GM04503 (cell line): Measurements from ENCODE around the gene MAP4K3.
"Not testable (repeated sequence)": the region's sequence is repeated elsewhere in the genome, so short reads cannot be mapped to it uniquely, and the experiment has no call there.

ENCODE experiments used
- DNase-seq: peaks from one replicate; pipeline ENCODE4 v3.0.0-alpha.2; 2012; ENCODE audit warnings: low read depth

Gene MAP4K3

DNA sequence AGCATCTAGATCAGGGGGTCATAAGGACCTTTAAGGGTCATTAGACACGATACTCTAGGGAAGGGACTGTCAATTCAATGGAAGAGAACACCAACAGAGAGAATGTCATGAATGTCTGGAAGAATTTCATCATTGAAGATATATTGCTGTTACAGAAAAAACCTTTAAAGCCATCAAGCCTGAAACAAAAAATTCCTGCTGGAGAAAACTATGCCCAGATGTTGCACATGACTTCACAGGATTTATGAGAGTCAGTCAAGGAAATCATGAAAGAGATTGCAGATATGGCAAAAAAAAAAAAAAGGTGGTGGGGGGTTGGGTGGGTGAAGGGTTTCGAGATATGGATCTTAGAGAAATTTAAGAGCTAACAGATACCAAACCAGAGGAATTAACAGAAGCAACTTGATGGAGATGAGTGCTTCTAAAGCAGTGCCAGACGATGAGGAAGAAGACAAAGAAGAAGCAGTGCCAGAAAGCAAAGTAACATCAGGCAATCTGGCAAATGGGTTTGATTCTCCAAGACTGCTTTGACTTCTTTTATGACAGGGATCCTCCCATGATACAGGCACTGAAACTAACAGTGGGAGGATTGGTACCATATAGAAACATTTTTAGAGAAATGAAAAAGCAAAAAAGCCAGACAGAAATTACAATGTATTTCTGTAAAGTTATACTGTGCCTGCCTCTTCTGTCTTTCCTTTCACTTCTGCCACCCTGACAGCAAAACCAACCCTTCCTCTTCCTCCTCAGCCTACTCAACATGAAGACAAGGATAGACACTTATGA lies 28.5 kb downstream of the MAP4K3 start:
- no peak for DNase-seq

DNA sequence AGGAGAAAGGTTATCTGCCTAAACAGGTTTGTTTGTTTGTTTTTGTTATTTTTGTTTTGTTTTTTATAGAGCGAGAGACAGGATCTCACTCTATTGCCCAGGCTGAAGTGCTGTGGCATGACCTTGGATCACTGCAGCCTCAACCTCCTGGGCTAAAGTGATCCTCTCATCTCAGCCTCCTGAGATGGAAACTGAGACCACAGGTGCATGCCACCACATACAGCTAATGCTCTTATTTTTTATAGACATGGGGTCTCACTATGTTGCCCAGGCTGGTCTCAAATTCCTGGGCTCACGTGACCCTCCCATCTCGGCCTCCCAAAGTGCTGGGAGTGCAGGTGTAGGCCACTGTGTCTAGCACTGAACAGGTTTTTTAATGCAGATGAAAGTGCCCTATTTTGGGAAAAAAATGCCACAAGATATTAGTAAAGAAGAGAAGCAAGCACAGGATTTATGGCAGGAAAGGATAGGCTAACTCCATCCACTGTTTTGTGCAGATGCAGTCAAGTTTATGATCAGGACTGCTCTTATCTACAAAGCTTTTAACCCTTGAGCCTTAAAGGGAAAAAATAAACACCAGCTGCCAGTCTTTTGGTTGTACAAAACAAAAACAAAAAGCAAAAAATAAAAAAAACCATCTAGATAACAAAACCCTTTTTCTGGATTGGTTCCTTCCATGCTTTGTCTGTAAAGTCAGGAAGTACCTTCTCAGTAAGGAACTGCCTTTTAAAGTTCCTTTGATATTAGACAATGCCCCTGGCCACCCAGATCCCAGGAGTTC lies 29.4 kb downstream of the MAP4K3 start:
- no peak for DNase-seq

DNA sequence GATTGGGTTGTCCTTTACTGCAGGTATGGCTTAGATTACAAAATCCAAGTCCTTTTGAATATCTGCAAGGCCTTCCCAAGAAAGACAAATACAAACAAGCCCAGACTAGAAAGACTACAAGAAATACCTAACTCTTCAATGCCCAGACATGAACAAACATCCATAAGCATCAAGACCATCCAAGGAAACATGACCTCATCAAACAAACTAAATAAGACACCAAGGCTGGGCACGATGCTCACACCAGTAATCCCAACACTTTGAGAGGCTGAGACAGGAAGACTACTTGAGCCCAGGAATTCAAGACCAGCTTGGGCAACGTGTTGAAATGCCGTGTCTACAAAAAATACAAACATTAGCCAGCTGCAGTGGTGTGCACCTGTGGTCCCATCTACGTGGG lies 31.7 kb downstream of the MAP4K3 start:
- no peak for DNase-seq

DNA sequence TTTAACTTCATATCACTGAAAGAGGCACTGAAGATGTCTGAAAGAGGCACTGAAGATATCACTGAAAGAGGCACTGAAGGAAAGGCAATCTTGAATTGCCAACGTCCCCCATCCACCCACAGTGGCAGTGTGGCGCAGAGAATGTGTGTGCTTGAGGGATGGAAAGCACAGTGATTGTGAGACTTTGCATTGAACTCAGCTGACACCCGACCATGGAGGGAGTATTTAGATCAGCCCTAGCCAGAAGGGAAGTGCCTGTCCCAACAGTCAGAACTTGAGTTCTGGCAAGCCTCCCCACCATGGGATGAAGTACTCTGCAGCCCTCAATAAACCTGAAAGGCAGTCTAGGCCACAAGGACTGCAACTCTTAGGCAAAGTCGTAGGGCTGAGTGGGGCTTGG lies 33.8 kb downstream of the MAP4K3 start:
- DNase-seq = no peak

DNA sequence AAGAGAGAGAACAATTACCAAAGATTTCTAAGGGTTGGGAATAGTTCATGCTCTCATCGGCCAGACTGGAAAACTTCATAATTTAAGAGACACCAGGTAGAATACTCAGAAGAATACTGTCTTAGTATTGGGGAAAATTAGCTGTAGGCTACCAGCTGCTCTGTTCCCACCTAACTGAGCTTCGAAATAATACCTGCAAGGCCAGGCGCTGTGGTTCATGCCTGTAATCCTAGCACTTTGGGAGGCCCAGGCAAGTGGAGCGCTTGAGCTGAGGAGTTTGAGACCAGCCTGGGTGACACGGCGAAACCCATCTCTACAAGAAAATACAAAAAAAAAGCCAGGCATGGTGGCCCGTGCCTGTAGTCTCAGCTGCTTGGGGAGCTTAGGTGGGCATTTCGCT lies 35.8 kb downstream of the MAP4K3 start:
- DNase-seq = no peak

DNA sequence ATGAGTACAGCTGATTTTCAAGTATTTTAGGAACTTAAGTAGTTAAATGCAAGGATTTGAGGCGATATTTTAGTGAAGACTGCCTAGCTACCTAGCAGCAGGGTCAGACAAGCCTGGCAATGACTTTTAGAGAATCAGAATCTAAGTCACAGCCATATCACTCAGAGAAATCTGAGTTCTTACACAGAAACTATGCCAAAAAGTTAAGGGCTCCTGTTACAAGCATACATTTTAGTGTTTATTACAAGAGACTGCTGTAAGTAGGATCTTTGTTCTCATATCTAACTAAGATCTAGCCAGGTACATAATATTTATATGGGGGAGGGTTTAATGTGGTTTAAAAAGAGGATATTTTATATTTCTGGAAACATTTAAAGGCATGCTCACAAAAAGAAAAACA lies 37.5 kb downstream of the MAP4K3 start:
- DNase-seq = no peak

DNA sequence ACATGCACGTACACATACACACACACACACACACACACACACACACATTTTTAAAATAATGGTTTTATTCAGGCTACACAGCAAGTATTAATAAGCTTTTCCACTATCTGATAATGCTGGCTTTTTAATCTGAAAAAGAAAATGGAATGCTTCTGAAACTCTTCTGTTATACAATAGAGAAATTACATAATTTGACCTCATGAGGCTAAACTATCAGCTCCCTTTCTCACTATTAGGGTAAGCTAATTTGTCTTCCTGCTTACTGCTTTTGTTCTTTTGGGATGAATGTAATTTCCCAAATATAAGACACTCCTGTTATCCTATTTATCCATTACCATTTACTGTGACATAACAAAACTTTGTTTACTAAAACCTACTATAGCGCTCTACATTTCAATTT lies 41.8 kb downstream of the MAP4K3 start:
- no peak for DNase-seq

DNA sequence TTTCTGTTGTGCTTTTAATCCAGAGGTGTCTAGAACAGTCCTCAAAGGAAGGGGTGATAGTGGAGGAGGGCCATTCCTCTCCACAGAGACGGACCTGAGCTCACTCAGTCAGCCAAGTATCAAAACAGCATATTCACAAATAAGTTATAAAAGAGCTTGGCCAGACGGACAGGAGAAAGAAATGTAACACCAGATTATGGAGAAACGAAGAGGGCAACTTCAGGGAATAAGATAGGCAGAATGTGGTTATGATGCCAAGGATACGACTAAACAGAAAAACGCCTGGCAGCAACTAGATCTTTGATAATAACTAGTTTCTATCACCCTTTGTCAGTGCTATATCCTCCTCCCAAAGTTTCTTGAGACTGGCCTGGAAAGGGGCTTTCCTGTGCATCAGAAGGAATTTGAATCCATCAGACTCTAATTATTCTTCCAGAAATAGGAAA lies 42.5 kb downstream of the MAP4K3 start:
- DNase-seq = no peak

DNA sequence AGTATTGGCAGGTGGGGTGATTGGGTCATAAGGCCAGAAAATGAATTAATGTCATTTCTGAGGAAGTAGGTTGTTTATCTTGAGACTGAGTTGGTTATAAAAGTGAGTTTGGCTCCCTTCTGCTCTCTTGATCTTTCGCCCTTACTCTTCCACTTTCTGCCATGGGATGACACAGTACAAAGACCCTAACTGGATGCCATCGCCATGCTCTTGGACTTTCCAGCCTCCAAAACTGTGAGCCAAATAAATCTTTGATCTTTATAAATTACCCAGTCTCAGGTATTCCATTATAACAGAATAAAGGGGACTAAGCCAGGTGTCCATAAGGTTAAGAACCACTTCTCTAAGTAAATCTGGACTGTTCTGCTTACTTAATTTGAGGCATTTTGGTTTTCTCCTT lies 44.4 kb downstream of the MAP4K3 start:
- no peak for DNase-seq

DNA sequence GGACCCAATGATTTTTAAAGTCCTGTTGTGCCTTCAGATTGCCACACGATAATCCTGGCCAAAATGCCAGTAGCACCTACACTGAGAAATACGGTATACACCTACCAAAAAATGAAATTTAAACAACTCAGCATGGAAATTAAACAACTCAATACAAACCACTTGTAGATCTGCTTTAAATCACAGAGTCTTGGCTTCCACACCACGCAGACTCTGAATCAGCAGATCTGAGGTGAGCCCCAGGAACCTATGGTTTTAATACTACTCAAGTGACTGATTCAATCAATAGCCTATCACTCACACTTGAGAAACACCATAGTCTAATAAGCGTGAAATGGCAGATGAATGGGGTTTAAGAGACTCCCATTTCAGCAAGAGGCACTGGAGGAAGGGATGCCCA lies 46.9 kb downstream of the MAP4K3 start:
- DNase-seq = no peak

DNA sequence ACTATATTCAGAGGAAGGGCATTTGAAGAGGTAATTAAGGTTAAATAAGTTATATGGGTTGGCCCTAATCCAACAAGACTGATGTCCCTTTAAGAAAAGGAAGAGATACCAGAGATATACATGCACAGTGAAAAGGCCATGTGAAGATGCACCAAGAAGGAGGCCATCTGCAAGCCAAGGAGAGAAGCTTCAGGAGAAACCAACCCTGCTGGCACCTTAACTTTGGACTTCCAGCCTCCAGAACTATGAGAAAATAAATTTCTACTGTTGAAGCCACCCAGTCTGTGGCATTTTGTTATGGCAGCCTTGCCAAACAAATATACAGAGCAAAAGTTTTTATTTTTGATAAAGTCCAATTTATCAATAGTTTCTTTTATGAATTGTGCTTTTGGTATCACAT lies 51.0 kb downstream of the MAP4K3 start:
- no peak for DNase-seq

DNA sequence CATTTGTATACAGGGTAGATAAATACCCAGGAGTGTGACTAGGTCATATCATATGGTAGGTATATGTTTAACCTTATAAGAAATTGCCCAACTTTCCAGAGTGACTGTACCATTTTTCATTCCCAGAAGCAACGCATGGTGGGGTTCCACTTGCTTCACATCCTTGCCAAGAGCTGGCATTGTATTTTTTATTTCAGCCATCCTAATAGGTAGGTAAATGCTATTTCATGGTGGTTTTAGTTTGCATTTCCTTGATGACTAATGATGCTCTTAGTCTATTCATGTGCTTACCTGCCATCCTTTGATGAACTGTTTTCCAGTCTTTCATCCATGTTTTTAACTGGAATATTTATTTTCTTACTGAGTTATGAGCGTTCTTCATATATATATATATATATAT lies 51.9 kb downstream of the MAP4K3 start:
- no peak for DNase-seq

DNA sequence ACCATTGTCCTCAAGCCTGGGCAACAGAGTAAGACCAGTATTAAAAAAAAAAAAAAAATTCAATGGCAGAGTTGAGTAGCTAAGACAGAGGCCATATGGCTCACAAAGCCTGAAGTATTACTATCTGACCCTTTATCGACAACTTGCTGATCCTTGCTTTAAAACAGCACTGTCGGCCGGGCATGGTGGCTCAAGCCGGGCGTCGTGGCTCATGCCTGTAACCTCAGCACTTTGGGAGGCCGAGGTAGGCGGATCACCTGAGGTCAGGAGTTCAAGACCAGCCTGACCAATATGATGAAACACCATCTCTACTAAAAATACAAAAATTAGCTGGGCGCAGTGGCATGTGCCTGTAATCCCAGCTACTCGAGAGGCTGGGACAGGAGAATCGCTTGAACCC lies 53.0 kb downstream of the MAP4K3 start:
- DNase-seq = not testable (repeated sequence)

DNA sequence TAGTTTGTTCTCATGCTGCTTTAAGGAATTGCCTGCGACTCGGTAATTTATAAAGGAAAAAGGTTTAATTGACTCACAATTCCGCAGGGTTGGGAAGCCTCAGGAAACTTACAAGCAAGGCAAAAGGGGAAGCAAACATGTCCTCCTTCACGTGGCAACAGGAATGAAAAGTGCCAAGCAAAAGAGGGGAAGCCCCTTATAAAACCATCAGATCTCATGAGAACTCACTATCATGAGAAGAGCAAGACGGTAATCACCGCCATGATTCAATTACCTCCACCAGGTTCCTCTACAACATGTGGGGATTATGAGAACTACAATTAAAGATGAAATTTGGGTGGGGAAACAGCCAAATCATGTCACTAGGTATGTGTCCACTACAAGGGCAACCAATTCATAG lies 53.9 kb downstream of the MAP4K3 start:
- no peak for DNase-seq

DNA sequence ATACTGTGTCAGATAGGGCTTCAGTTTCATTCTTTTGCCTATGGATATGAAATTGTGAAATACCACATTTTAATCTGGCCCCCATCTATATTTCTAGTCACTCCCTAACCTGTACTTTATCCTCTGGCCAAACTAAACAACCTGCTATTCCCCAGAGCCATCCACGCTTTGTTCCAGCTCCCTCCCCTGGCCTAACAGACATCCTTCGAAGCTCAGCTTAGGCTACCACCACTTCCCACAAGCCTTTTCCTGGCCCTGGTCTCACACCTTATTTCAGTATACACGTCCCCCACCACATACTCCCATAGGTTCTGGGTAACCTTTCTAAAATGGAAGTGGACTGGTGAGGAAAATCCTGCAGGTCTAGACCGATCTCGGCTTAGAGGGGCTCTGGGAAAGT lies 55.4 kb downstream of the MAP4K3 start:
- no peak for DNase-seq

DNA sequence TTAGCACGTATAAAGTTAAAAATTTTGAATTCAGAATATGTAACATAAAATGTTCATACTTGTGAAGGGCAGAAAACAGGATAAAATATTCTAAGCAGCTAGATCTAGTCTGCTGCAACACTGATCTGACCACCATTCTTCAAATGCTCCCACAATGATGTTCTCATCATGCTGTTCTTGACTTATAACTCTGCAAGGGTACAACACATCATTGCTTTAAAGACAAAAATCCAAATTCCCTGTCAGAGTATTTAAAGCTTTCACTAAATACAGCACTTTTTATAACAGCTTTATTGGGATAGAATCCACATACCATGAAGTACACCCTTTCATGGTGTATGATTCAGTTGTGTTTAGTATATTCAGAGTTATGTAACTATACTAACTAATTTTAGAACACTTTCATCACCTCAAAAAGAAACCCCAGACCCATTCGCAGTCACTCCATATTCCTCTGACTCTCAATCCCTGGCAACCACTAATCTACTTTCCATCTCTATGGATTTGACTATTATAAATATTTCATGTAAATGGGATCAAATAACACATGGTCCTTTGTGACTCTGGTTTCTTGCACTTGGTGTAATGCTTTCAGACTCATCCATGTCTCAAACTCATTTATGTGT lies 56.4 kb downstream of the MAP4K3 start:
- no peak for DNase-seq

DNA sequence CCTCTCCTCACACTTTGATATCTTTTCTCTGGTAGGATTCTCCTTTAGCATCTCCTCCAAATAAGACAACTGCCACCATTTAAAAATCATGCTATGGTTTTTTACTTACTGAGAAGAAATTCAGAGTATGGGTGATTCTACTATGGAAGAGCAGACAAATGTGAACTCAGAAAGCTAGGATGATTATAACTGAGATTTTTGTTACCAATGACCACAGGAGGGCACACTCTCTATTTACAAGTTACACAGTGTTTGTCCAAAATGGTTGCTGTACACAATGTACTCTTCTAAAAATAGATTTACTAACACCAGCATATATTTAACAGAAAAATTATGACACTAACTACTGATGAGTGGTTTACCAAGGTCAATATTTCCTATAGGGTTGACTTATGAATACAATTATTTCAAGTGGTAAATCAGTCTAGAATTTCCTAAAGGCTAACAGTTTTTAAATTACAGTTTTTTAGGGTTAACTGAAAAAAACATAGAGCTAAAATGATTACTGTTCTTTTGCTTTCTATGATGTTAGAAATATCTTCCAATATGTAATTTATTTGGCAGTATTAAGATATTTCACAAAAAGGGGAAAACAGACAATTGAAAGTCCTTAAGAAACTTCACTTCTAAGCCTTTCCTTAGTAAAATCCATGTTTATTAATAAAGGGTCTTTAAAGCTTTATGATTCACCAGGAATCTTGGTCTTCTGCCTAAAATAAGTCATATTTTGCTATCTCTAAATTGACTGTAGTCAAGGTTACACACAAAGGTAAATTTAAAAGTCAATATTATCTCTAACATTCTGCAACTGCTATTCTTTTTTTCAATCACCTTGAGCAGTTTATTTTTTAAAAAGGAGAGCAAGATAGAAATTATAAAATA lies 57.2 kb downstream of the MAP4K3 start:
- peak; percentile 16 for DNase-seq

DNA sequence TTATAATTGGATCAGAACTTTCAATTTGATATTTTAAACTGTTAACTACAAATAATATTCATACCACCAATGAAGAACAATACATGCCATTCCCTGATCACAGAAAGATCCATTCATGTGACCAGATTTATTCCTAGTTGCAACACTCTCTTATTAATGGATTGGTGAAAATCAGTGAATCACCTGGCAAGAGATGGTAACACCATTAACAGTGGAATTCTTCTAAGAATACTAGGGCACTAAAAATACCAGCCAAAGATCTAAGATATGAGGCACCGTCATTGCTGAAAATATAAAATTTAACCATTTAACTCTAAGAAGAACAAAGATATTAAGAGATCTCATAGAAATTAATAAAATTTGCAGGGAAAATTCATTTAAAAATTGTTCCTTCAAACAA lies 58.1 kb downstream of the MAP4K3 start:
- no peak for DNase-seq

DNA sequence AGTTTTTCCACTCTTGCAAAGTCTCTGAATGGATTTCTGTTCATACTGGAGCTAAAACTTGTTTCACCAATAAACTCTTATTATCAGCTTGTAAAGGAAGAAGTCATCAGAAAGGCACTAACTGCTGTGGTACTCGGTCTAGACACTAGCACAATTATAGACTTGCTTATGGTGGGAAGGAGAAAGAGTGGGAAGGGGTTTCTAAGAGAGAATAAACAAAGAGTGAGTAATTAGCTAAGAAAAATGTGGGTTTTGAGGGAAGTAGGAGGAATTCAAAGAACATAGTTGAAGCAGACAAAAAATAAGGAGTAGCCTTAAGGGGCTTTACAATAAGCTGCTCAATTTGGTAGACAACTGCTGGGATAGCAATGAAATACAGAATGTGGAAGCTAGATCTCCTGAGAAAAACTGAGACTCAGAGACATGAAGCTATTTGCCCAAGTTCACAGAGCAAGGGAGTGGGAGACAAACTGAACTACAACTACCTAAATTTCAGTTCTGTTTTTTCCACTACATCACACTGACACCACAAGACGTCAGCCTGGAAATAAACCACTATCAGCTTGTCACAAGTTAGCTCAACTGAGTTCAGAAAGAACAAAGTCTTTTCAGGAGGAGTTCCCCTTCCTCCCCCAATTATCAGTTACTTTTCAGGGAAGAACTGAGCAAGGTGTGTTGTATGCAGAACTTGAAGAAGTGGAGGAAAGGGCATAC lies 59.7 kb downstream of the MAP4K3 start:
- no peak for DNase-seq

DNA sequence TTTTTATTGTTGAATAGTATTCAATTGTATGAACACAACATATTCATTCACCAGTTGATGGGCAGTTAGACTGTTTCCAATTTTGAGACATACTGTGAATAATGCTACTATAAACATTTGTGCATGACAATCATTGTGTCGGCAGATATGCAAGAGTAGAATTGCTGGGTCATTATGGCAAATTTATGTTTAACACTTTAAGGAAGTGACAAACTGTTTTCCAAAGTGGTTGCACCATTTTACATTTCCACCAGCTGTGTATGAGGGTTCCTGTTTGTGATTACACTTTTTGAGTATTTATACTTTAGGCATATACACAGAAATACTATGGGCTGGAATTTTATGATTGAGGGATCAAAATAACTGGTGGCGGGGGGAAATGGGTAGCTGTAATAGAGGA lies 61.2 kb downstream of the MAP4K3 start:
- no peak for DNase-seq

DNA sequence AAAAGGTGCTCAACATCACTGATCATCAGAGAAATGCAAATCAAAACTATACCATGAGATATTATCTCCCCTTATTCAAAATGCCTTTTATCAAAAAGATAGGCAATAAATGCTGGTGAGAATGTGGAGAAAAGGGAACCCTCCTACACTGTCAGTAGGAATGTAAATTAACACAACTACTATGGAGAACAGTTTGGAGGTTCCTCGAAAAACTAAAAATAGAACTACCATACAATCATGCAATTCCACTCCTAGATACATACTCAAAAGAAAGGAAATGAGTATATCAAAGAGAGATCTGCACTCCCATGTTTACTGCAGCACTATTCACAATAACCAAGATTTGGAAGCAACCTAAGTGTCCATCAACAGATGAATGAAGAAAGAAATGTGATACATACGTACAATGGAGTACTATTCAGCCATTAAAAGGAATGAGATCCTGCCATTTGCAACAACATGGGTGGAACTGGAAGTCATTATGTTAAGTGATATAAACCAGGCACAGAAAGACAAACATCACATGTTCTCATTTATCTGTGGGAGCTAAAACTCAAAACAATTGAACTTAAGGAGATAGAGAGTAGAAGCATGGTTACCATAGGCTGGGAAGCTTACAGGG lies 63.8 kb downstream of the MAP4K3 start:
- no peak for DNase-seq
